ENCODE data around the gene DDB1. TPM values are rescaled to one million over a fixed set of nuclear protein-coding genes. Genes with fewer than 3 reads are reported as not detected.

Gene DDB1
- total and polyA plus RNA-seq, 2 of the 4 experiments (the other 2 are of a cell fraction): 221 to 412 TPM

DNA sequence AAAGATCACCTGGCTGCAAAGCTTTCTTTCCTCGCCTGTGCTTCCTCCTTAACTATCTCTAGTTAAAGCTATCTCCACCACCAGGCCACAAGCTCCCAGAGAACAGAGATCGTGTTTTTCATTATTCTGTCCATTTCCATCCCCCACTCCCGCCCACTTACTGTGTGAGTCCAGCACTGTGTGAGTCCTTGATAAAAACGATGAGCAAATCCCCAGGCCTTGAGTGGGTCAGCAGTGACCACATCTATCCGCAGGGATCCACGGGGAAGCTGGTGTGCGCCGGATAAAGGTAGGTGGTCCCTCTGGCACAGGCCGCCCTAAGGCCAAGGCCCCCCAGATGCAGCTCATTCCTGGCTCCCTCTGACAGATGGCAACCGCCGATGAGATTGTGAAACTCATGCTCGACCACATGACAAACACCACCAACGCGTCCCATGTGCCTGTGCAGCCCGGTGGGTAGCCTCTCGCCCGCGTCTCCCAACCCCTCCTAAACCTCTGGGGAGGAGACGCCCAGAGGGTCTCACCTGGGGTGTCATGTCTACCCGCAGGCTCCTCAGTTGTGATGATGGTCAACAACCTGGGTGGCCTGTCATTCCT lies 9.4 kb upstream of the DDB1 start:
- H3K18ac ChIP-seq (ENCODE audit: low read depth, low read length): no peak overlapping the region
- no peak overlapping the region for H2BK5ac ChIP-seq (ENCODE audit: low read depth, low read length, poor library complexity, severe bottlenecking)
- no peak overlapping the region for H2BK120ac ChIP-seq (ENCODE audit: low read depth, low read length)
- H3K23ac ChIP-seq (ENCODE audit: low read depth, low read length): no peak overlapping the region
- TF ChIP-seq FOS (IDR thresholded peaks at IDR 0.05; ENCODE audit: low read depth, low read length) (no peak), CHD1 (IDR thresholded peaks at IDR 0.05; ENCODE audit: low read depth, low read length) (no peak), CEBPB (IDR thresholded peaks at IDR 0.05; ENCODE audit: low read depth, low read length) (no peak), NFE2L2 (IDR thresholded peaks at IDR 0.05; ENCODE audit: low read depth, low read length) (no peak), RFX5 (IDR thresholded peaks at IDR 0.05; ENCODE audit: low read depth, low read length) (no peak), MXI1 (IDR thresholded peaks at IDR 0.05; ENCODE audit: borderline replicate concordance, low read depth, low read length) (no peak), SMC3 (IDR thresholded peaks at IDR 0.05; ENCODE audit: low read depth, low read length) (no peak), MAFK (IDR thresholded peaks at IDR 0.05; ENCODE audit: low read depth, low read length) (no peak), RAD21 (IDR thresholded peaks at IDR 0.05; ENCODE audit: low read length) (no peak), RCOR1 (IDR thresholded peaks at IDR 0.05; ENCODE audit: insufficient replicate concordance, low read length) (no peak), POLR2A (IDR thresholded peaks at IDR 0.05; ENCODE audit: low read depth, low read length) (no peak), BHLHE40 (IDR thresholded peaks at IDR 0.05; ENCODE audit: low read depth, low read length) (no peak), MAZ (IDR thresholded peaks at IDR 0.05; ENCODE audit: borderline replicate concordance, low read depth, low read length) (no peak)
- TF ChIP-seq, protein P1, sequence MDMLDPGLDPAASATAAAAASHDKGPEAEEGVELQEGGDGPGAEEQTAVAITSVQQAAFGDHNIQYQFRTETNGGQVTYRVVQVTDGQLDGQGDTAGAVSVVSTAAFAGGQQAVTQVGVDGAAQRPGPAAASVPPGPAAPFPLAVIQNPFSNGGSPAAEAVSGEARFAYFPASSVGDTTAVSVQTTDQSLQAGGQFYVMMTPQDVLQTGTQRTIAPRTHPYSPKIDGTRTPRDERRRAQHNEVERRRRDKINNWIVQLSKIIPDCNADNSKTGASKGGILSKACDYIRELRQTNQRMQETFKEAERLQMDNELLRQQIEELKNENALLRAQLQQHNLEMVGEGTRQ (IDR thresholded peaks at IDR 0.05; ENCODE audit: low read depth, low read length): no peak
- TF ChIP-seq, protein P2, sequence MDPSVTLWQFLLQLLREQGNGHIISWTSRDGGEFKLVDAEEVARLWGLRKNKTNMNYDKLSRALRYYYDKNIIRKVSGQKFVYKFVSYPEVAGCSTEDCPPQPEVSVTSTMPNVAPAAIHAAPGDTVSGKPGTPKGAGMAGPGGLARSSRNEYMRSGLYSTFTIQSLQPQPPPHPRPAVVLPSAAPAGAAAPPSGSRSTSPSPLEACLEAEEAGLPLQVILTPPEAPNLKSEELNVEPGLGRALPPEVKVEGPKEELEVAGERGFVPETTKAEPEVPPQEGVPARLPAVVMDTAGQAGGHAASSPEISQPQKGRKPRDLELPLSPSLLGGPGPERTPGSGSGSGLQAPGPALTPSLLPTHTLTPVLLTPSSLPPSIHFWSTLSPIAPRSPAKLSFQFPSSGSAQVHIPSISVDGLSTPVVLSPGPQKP (IDR thresholded peaks at IDR 0.05; ENCODE audit: borderline replicate concordance, low read depth, low read length): no peak
- TF ChIP-seq, protein P3, sequence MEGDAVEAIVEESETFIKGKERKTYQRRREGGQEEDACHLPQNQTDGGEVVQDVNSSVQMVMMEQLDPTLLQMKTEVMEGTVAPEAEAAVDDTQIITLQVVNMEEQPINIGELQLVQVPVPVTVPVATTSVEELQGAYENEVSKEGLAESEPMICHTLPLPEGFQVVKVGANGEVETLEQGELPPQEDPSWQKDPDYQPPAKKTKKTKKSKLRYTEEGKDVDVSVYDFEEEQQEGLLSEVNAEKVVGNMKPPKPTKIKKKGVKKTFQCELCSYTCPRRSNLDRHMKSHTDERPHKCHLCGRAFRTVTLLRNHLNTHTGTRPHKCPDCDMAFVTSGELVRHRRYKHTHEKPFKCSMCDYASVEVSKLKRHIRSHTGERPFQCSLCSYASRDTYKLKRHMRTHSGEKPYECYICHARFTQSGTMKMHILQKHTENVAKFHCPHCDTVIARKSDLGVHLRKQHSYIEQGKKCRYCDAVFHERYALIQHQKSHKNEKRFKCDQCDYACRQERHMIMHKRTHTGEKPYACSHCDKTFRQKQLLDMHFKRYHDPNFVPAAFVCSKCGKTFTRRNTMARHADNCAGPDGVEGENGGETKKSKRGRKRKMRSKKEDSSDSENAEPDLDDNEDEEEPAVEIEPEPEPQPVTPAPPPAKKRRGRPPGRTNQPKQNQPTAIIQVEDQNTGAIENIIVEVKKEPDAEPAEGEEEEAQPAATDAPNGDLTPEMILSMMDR (conservative IDR thresholded peaks at IDR 0.05; ENCODE audit: low read depth, low read length): no peak
- in situ Hi-C loops (cut with MboI; ENCODE audit: low sequenced_read_pairs) (no loop called here), dilution Hi-C loops (cut with HindIII; ENCODE audit: low sequenced_read_pairs, unreplicated experiment) (no loop called here), intact Hi-C loops (cut with micrococcal nuclease) (no loop called here)
- H3K4me1 ChIP-seq (ENCODE audit: control insufficient read depth, insufficient read depth, low read length): no peaks in the 10 kb centered on the region
- BruUV-seq (replicated peaks): no TSS peak
- no peaks in the 10 kb centered on the region for H3K27me3 ChIP-seq (ENCODE audit: control insufficient read depth, insufficient read depth, low read length)
- no peak overlapping the region for H3K9ac ChIP-seq (ENCODE audit: low read depth, low read length)
- no peak overlapping the region for H2AFZ ChIP-seq (replicated peaks; ENCODE audit: low read length, poor library complexity)
- no peak overlapping the region for H3K4me2 ChIP-seq (ENCODE audit: low read depth, low read length)
- H4K5ac ChIP-seq (ENCODE audit: low read depth, low read length): no peak overlapping the region
- H3K4me3 ChIP-seq (ENCODE audit: insufficient read depth, low read depth, low read length): no peak overlapping the region
- H3K14ac ChIP-seq (replicated peaks; ENCODE audit: low read depth, low read length): no peak overlapping the region
- no peak overlapping the region for H2AK5ac ChIP-seq (ENCODE audit: low read depth, low read length)
- H2AK9ac ChIP-seq (replicated peaks; ENCODE audit: low read depth, low read length, poor library complexity): no peak overlapping the region
- no peak overlapping the region for H2BK15ac ChIP-seq (ENCODE audit: low read depth, low read length)
- no peak overlapping the region for H3K56ac ChIP-seq (ENCODE audit: extremely low read depth, insufficient read depth, low read length)
- POLR2A ChIA-PET (ENCODE audit: unreplicated experiment): interaction anchor here (0.6 kb wide), 1 partner anchor 34 kb away, joined by 4 read pairs; no protein-coding TSS in a partner anchor
- no peak overlapping the region for H3K4ac ChIP-seq (ENCODE audit: low read depth, low read length)
- no peak overlapping the region for H4K8ac ChIP-seq (ENCODE audit: low read depth in 2 of 2, low read length in 2 of 2)
- WGBS, 2 experiments (ENCODE audit: extremely low coverage in 2 of 2, insufficient read length in 1 of 2): 75% methylated on average over 5 of the region's 20 CpGs; no CpG with 5 or more reads in 1 of the 2 experiments
- ATAC-seq (ENCODE audit: low read depth): no peak
- H3K27ac ChIP-seq (ENCODE audit: insufficient read depth, low read length): no peak overlapping the region
- H3K79me1 ChIP-seq (ENCODE audit: low read depth in 1 of 2, low read length in 2 of 2): no peaks in the 10 kb centered on the region
- no peak overlapping the region for H4K91ac ChIP-seq (ENCODE audit: insufficient read depth, low read depth, low read length)
- CTCF ChIA-PET: no interaction called here
- H4K20me1 ChIP-seq (ENCODE audit: insufficient read depth, low read length): no peaks in the 10 kb centered on the region
- H3K9me3 ChIP-seq (ENCODE audit: control insufficient read depth, insufficient read depth, low read length): no peaks in the 10 kb centered on the region
- peaks cover 17% of the 10 kb centered on the region for H3K36me3 ChIP-seq (ENCODE audit: control insufficient read depth, insufficient read depth, low read length)
- no peaks in the 10 kb centered on the region for H3K9me1 ChIP-seq (ENCODE audit: insufficient read depth, low read length)
- no peak overlapping the region for H2BK20ac ChIP-seq (ENCODE audit: low read depth, low read length)
- no peak for DNase-seq
